Measurements from ENCODE around the gene ELL3.
A peak's percentile ranks its signal among the peaks of the same experiment; 100 is the strongest.

DNA sequence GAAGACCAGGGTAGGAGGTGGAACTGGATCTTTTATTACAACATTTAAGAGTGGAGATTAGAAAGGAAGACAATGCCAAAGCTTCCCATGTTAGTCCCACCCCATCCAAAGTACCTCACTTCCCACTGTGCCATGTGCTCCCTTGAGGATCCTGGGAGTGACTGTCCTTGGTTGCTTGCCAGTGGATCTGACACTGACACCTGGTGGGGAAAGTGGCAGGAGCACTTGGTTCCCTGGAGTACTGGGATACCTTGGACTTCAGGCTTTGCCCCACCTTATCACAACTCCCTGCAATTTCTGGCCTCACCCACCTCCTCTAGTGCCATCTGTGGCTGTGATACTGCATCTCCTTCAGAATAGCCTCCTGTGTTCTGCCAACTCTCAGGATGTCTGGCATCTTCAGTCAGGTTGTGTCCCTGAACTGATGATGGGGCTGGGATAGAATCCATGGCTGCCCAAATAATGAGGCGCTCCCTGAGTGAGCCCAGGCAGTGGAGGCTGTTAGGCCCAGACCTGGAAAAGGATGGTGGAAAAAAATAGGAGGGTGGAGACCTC is 1.3 kb downstream of the ELL3 start:
- TF ChIP-seq EZH2 (IDR thresholded peaks at IDR 0.05; ENCODE audit: borderline replicate concordance, insufficient read depth, low read length, poor library complexity, severe bottlenecking) (no peak), SMC3 (conservative IDR thresholded peaks at IDR 0.05; ENCODE audit: poor library complexity) (no peak), POLR2AphosphoS5 (IDR thresholded peaks at IDR 0.05) (no peak), RAD21 (conservative IDR thresholded peaks at IDR 0.05) (no peak), TAF1 (IDR thresholded peaks at IDR 0.05; ENCODE audit: low read depth) (no peak), EP300 (conservative IDR thresholded peaks at IDR 0.05; ENCODE audit: poor library complexity, severe bottlenecking) (no peak), MXI1 (conservative IDR thresholded peaks at IDR 0.05; ENCODE audit: poor library complexity, severe bottlenecking) (no peak)
- TF ChIP-seq, protein P1, sequence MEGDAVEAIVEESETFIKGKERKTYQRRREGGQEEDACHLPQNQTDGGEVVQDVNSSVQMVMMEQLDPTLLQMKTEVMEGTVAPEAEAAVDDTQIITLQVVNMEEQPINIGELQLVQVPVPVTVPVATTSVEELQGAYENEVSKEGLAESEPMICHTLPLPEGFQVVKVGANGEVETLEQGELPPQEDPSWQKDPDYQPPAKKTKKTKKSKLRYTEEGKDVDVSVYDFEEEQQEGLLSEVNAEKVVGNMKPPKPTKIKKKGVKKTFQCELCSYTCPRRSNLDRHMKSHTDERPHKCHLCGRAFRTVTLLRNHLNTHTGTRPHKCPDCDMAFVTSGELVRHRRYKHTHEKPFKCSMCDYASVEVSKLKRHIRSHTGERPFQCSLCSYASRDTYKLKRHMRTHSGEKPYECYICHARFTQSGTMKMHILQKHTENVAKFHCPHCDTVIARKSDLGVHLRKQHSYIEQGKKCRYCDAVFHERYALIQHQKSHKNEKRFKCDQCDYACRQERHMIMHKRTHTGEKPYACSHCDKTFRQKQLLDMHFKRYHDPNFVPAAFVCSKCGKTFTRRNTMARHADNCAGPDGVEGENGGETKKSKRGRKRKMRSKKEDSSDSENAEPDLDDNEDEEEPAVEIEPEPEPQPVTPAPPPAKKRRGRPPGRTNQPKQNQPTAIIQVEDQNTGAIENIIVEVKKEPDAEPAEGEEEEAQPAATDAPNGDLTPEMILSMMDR (IDR thresholded peaks at IDR 0.05; ENCODE audit: poor library complexity, severe bottlenecking): peak; percentile 19
- TF ChIP-seq, protein P2, sequence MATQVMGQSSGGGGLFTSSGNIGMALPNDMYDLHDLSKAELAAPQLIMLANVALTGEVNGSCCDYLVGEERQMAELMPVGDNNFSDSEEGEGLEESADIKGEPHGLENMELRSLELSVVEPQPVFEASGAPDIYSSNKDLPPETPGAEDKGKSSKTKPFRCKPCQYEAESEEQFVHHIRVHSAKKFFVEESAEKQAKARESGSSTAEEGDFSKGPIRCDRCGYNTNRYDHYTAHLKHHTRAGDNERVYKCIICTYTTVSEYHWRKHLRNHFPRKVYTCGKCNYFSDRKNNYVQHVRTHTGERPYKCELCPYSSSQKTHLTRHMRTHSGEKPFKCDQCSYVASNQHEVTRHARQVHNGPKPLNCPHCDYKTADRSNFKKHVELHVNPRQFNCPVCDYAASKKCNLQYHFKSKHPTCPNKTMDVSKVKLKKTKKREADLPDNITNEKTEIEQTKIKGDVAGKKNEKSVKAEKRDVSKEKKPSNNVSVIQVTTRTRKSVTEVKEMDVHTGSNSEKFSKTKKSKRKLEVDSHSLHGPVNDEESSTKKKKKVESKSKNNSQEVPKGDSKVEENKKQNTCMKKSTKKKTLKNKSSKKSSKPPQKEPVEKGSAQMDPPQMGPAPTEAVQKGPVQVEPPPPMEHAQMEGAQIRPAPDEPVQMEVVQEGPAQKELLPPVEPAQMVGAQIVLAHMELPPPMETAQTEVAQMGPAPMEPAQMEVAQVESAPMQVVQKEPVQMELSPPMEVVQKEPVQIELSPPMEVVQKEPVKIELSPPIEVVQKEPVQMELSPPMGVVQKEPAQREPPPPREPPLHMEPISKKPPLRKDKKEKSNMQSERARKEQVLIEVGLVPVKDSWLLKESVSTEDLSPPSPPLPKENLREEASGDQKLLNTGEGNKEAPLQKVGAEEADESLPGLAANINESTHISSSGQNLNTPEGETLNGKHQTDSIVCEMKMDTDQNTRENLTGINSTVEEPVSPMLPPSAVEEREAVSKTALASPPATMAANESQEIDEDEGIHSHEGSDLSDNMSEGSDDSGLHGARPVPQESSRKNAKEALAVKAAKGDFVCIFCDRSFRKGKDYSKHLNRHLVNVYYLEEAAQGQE (IDR thresholded peaks at IDR 0.05; ENCODE audit: borderline replicate concordance): no peak
